HG02840 (cell line): ENCODE measurements around the gene CADM4.
"Not testable (repeated sequence)": the region's sequence is repeated elsewhere in the genome, so short reads cannot be mapped to it uniquely, and the experiment has no call there.

Experiments used
- ATAC-seq: cut with Tn5 transposase; IDR thresholded peaks from one replicate; pipeline ENCODE4 v1.9.1; 2021; ENCODE audit warnings: mild to moderate bottlenecking, moderate library complexity, moderate number of reproducible peaks; ENCODE audit not compliant: unreplicated experiment, low FRiP score

CADM4 gene

DNA sequence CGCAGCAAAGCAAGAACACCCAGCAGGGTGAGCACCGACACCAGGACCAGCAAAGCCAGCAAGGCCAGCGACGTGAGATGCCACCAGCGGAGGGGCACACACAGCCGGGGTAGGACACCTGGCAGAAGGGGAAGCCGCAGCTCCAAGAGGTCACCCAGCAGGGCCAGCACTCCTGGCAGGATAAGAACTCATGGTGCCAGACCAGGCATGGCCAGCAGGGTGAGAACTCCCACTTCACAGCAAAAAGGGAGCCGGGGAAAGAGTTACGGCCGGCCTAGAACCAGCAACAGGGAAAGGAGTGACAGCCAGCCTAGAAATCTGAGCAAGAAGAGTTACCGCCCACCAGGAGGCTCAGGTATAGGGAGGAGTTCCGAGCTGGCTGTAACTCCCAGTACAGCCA is 27.3 kb downstream of the CADM4 start:
- ATAC-seq, result no peak

DNA sequence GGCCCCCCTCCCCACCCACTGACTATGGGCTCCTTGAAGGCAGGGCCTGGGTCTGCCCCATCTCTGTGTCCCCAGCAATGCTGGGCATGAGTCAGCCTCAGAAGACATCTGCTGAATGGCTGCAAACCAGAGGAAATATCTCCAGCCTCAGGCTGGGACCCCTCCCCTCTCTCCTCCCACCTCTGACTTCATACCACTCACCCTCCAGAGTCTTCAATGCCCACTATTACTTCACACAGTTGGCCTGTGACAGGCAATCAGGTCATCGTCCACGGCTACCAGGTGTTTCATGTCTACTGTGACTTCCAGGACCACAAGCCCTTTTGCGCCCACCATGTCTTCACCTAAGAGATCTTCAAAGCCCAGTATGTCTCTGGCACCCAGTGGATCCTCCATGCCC is 27.9 kb downstream of the CADM4 start, which contains the start of gene SRRM5:
Gene SRRM5 (plus strand): TSS at position 301 of the 400 bp plus-strand sequence. CDS start 34 bp downstream, at position 335.
- no peak for ATAC-seq

DNA sequence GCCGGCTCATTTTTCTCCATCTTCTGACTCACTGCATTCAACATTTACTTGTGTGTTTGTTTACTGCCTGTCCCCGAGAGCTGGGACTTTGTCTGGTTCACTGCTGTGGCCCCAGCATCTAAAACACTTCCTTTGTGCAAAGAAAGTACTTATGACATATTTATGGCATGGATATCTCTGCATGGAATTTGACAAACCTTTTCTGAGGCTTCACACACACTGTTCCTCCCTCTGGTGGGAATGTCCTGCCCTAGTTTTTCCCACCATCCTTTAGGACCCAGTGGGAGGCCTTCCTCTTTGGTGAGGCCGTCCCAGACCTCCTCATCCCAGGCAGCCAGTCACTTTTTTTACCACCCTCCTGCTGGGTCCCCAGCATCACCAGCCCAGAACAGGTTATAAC is 29.2 kb downstream of the CADM4 start:
- no peak for ATAC-seq

DNA sequence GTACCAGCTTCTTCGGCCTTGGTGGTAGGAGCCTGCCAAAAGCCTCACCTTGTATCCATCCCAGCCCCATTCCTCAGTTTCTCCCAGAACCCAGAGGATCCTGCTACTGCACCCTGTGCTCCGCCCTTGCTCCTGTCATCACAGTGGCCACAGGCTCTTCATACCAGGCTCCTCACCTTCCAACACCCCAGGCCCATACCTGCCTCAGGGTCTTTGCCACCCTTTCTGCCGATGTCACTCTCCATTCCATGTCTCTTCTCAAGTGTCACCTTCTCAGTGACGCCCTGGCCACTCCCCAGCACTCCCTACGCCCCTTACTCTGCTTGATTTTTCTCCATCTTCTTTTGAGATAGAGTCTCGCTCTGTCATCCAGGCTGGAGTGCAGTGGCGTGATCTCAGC is 29.8 kb downstream of the CADM4 start:
- ATAC-seq, result no peak

DNA sequence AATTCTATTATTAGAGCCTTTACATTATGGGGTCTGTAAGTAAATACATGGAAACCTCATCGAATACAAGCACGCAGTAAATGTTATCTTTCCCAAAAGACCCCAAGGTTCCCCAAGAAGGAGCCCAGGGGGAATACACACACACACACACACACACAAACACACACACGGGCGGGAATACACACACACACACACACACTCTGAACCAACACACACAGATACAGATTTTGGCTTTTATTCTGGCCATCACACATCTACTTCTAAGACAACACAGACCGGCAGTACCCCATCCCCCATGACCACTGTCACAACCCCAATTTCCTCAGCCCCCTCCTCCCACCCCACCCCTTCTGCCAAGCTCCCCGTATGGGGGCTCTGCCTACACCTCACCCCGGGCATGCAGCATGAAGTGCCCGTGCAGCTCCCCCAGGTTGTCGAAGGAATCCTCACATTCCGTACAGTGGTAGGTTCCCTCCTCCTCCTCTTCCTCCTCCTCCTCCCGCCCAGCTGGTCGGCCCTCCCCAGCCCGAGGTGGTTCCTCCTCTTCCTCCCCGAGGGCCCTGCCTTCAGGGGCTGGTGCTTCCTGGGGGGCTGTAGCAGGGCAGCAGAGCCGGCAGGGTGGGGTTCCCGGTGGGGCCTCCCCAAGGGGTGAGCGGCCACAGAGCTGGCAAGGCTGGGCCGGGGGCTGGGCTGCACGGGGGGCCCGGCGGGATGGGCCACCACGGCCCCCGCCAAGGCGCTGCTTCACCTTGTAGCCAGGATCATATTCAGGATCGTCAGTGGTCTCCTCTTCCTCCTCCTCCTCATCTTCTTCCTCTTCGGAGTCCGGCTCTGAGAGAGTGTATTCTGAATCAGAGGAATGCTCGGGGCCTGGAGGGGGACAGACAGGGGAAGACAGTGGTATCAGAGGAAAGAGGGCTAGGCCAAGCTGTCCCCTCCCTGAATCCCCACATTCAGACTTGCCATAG is 32.1 kb downstream of the CADM4 start:
- ATAC-seq, result no peak

DNA sequence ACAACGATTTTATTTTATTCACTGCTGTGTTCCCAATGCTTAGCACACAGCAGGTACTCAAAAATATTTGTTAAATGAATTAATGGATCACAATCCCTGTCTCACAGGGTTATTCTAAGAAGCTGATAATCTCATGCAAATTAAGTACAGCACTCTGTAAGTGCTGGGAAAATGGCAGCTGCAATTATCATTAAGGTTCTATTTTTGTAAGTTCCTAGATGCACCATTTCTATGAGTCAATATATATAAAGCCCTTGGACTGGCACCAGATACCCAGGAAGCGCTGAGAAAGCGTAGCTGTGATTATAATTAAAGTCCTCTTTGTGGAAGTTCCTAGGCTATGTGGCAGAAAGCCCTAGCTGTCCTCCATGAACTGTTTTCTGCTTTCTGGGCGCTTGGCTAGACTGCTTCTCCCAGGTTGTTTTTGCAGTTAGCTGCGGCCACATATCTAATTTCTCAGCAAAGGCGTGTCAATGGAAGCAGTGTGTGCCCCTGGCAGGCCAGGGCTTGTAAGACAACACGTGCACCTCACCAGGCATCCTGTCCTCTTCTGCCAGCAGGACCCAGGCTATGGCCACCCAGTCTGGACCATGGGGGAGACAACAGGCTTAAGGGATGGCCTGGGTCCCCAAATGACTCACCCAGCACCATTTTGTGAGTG is 33.0 kb downstream of the CADM4 start:
- no peak for ATAC-seq

DNA sequence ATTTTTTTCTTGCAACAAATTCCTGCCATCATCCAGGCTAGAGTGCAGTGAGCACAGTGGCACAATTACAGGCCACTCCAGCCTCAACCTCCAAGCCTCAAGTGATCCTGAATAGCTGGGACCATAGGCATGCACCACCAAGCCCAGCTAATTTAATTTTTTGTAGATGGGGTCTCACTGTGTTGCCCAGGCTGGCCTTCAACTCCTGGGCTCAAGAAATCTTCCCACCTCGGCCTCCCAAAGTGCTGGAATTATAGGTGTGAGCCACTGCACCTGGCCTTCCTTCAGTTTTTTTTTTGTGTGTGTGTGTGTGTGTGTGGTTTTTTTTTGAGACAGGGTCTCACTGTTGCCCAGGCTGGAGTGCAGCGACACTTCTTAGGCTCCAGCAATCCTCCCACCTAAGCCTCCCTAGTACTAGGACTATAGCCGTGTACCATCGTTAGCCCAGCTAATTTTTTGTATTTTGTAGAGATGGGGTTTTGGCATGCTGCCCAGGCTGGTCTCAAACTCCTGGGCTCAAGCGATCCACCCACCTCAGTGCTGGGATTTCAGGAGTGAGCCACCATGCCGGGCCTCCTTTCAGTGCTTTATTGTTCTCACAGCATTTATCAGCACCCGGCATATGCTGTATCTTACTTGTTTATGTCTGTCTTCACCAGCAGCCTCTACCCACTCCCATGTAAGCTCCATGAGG is 33.6 kb downstream of the CADM4 start:
- no peak for ATAC-seq

DNA sequence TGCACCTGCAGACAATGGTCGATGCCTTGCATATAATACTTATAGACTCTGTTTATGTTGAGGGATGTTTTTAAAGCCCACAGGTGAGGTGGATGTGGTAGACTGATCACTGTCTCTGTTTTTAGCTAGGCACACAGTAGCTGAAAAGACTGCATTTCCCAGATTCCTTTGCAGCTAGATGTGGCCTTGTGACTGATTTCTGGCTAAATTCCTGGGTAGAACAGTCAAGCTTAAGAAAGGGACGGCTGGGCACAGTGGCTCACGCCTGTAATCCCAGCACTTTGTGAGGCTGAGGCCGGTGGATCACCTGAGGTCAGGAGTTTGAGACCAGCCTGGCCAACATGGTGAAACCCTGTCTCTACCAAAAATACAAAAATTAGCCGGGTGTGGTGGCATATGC is 39.3 kb downstream of the CADM4 start:
- not testable (repeated sequence) for ATAC-seq

DNA sequence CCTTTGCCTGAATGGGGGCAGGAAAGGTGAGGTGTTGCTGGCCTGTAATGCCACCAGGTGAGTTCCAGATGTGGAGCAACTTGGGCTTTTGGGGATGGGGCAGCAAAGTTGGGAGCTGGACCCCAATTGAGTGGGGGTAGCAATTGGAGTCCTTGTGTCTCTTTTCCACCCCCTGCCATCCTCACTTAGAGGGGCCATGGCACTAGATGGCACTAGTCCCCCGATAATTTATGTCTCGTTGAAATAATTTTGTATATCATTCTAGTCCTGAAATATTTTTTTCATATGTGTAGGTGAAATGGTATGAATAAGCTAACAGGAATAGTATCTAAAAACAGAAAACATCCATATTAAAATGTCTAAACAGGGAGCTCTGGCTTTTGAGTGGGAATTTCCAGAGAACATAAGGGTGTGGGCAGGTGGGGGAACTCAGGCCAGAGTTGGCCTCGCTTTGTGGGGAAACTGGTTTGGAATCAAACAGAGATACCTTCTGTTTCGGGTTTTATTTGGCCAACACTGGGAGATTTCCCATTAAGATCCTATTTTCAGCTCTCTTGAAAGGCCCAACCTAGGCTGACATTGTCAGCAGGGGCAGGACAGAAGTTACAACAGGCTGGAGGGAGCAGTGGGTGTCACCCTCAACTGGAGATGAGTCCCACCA is 39.9 kb downstream of the CADM4 start:
- no peak for ATAC-seq

DNA sequence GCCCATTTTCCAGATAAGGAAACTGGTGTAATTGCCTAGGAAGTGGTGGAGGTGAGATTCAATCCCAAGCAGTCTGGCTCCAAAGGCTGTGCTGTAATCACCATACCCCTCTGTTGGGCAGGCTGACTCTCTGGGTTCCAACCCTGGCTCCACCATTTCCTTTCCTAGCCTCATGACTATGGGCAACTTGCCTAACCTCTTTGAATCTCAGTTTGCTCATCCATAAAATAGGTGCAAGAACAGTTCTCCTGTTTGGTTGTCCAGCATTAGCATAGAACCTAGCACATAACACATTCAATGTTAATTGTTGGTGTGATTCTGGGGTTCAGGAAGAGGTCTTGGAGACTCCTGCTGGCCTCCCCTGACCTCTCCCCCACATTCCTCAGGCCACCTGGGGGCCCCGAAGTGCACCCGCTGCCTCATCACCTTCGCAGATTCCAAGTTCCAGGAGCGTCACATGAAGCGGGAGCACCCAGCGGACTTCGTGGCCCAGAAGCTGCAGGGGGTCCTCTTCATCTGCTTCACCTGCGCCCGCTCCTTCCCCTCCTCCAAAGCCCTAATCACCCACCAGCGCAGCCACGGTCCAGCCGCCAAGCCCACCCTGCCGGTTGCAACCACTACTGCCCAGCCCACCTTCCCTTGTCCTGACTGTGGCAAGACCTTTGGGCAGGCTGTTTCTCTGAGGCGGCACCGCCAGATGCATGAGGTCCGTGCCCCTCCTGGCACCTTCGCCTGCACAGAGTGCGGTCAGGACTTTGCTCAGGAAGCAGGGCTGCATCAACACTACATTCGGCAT is 41.0 kb downstream of the CADM4 start:
- ATAC-seq, result no peak

DNA sequence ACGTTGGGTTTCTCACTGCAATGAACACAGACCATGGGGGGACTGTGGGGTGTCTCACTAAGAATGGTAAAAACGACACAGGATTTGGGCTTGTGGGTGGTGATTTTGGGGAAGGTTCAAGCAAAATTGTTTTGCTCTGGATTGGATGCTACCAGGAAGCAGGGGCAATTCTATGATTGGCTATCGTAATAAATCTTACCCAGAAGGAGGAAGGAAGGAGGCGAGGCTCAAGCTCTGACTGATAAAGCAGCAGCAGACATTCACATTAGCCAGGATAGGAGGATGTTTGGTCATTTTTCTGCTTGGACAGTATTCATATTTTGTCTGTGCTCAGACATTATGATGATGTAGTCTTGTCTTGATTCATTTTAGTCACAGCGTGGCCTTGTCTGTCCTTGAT is 41.8 kb downstream of the CADM4 start:
- ATAC-seq, result no peak

DNA sequence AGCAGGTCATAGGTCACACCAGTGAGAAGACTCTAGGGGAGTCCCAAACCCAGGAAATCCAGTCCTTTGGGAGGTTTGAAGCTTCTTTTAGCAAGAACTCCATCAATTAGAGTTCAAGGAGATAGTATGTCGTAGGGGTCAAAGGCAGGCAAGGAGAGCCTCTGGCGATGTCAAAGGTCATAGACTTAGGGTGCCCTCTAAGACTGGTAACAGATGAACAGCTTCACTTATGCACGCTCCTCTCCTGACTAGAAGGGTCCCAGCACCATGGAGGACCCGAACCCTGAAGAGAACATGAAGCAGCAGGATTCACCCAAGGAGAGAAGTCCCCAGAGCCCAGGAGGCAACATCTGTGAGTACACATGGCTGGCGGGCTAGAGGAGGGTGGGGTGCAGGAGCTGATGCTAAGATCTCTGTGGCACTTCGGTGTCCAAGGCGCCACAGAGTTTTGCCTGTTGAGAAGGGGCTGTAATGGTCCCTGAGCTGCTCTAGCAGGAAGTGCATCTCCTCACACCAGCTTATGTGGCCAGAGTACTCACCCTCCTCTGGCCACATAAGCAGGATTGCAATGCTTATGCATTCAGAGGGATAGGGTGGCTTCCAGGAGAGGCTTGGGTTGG is 42.7 kb downstream of the CADM4 start:
- ATAC-seq, result no peak

DNA sequence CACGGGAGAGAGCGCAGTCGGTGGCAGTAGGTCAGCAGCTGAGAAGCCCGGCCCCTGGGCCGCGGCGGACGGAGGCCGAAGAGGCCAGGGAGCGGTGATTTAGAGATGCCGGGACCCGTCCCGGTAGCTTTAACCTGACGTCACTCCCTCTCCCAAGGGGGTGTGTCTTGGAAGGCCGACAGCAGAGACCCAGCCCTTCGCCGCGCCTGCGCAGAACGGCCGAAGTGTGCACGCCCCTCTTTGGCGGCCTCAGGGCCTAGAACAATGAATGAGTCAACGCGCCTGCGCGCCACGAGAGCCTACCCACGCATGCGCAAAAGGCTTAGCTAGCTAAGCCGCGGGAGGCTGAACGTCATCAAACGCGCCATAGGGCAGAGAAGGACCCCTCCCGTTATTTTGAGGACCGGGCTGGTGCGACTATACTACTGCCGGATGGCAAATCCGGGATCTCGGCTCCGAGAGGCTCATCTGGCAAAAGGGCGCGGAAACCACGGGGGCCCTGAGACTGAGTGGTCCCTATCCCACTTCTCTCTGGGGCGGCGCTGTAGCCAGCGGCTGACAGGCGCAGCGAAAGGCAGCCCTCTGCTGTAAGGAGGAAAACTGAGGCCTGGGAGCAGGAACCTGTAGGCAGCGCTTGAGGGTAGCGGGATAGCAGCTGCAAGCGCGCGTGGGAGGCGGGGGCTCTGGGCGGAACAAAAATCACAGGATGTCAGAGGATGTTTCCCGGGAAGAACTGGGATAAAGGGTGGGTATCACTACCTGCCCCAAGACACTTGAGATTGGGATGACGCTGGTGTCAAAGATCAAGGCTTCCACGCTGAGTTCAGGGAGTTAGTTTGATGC is 43.4 kb downstream of the CADM4 start, which contains the start of the genes IRGQ and ZNF576:
Gene IRGQ (minus strand): TSS at position 136 of the 843 bp plus-strand sequence. CDS start 796 bp downstream, outside the sequence.
Gene ZNF576 (plus strand): TSS at position 597 of the 843 bp plus-strand sequence. CDS start 514 bp downstream, outside the sequence.
- peak; percentile 83 for ATAC-seq

DNA sequence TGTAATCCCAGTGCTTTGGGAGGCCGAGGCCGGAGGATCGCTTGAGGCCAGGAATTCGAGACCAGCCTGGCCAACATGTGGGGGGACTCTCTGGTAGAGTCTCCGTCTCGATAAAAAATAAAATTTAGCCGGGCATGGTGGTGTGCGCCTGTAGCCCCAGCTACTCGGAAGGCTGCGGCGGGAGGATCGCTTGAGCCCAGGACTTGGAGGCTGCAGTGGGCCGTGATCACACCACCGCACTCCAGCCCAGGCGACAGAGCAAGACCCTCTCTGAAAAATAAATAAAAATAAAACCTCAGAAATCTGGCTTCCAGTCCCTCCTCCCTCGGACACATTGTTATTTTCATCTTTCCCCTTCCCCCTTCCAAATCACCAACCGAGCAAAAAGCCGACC is 44.0 kb downstream of the CADM4 start:
- ATAC-seq, result peak; percentile 2

DNA sequence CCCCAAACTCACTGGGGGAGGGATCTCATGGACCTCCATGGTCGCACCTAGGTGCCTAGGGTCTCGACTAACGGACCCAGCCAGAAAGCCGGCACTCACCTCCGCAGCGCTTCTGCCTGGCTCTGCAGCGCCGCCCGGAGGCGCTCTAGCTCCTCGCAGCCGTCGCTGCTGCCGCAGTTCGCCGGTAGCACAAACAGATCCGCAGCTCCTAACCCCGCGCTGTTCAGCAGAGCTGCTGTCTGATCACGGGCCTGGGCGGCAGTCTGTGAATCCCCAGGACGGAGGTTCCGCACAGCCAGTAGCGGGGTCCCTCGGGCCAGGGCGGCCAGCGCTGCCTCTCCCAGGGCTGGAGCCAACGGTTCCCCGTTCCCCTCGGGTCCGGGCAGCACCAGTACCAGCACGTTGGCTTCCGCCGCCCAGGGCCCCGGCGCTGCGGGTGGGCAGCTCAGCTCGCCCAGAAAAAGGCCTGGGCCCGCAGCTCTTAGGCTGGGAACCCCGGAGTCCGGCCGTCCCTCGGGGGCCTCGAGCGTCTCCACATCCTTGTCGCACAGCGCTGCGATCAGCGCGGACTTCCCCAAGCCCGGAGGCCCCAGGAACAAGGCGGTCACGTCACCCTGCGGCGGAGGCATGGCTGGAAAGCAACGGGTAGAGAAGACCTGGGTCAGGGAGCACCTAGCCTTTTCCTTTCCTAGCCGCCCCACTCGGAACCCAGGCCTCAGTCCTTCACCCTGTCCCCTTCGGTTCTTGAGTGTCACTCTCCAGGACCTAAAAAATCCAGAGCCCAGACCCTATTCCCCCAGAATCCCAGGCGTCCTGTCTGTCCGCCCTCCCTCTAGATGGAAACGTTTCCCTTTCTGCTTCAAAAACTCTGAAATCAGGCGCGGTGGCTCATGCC is 44.7 kb downstream of the CADM4 start:
- ATAC-seq, result no peak

DNA sequence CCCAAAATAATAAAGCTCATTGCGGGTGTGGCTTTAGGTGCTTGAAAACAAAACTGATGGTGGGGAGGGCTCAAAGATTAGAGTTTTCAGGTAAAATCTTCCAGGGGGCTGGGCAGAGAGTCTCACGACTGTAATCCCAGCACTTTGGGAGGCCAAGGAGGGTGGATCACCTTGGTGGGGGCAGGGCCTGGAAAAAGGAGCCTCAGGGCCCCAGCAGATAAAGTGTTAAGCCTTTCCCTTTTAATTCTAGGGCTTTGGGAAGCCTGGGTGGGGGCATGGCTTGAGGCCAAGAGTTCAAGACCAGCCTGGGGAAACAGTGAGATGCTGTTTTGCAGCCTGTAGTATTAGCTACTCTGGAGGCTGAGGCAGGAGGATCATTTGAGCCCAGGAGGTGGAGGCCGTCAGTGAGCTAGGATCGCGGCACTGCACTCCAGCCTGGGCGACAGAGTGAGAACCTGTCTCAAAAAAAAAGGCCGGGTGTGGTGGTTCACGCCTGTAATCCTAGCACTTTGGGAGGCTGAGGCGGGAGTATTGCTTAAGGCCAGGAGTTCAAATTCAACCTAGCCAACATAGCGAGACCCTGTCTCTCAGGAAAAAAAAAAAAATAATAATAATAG is 45.5 kb downstream of the CADM4 start:
- no peak for ATAC-seq
